ENCODE measurements around the gene SLX4IP.

SLX4IP gene

GRCh38 chr20:10550204-10551118 lies 115.4 kb downstream of the SLX4IP start:
- no peak overlapping the region for H3K4me3 ChIP-seq (ENCODE audit: low read depth, low read length)
- no peaks in the 10 kb centered on the region for H3K27me3 ChIP-seq (ENCODE audit: control insufficient read depth, insufficient read depth, low read length)
- H3K36me3 ChIP-seq (ENCODE audit: control insufficient read depth, insufficient read depth, low read length): no peaks in the 10 kb centered on the region
- no peak overlapping the region for H3K4me2 ChIP-seq (ENCODE audit: low read length)
- no peak overlapping the region for H3K9ac ChIP-seq
- no peak overlapping the region for H2AFZ ChIP-seq
- peaks cover 5% of the 10 kb centered on the region for H3K4me1 ChIP-seq
- H3K27ac ChIP-seq: no peak overlapping the region
- no peak for TF ChIP-seq CTCF (IDR thresholded peaks at IDR 0.05)
- peaks cover 4% of the 10 kb centered on the region for H3K79me2 ChIP-seq
- no peaks in the 10 kb centered on the region for H3K9me3 ChIP-seq (ENCODE audit: control insufficient read depth, low read length)

DNA sequence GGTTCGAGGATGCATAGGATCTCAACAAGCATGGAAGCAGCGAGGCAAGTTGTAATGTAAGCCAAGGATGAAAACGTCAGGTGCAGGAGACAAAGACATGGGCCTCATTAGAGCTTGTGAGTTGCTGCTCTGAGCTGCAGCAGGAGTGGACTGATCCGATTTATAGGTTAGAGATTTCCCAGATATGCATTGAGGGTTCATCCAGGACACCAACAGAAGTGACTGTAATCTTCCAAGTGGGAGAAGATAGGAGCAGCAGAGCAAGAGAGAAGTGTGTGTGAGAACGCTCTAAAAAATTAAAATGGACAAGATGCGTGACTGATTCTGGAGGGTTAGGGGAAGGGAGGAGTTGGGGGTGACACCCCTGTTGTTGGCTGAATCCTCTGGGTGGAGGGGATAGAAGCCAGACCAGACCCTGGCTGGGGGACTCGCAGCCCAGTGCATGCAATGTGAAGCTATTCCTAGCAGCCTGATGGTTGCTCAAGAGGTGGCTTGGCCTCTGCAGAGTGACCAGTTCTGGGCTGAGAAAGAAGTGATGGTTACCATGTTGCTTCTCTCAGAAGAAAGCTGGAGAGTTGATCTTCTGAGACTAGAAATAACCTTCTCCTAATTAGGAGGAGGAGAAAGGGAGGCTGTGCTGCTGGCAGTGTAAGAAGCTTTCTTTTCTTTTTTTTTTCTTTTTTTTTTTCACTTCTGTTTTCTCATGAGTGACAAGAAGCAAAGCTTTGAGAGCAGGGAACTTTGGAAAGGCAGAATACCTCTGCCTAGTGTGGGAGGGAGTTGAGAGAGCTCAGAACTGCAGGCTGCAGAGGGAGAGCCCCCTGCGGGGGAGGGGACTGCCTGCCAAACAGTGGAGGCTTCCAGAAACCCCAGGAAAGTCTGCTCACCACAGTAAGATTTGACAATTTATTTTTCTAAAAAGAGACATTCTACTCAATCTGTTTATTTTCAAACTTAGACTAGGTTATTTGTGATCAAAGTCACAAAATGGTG lies 116.9 kb downstream of the SLX4IP start:
- Histone ChIP-seq H3K79me2 (peaks cover 4% of the 10 kb centered on the region), H2AFZ (no peak overlapping the region), H3K27me3 (ENCODE audit: control insufficient read depth, insufficient read depth, low read length) (no peaks in the 10 kb centered on the region), H3K4me3 (ENCODE audit: low read depth, low read length) (no peak overlapping the region), H3K27ac (no peak overlapping the region), H3K4me2 (ENCODE audit: low read length) (no peak overlapping the region), H3K9ac (no peak overlapping the region), H3K36me3 (ENCODE audit: control insufficient read depth, insufficient read depth, low read length) (no peaks in the 10 kb centered on the region), H3K4me1 (peaks cover 5% of the 10 kb centered on the region), H3K9me3 (ENCODE audit: control insufficient read depth, low read length) (no peaks in the 10 kb centered on the region)
- no peak for TF ChIP-seq CTCF (IDR thresholded peaks at IDR 0.05)

DNA sequence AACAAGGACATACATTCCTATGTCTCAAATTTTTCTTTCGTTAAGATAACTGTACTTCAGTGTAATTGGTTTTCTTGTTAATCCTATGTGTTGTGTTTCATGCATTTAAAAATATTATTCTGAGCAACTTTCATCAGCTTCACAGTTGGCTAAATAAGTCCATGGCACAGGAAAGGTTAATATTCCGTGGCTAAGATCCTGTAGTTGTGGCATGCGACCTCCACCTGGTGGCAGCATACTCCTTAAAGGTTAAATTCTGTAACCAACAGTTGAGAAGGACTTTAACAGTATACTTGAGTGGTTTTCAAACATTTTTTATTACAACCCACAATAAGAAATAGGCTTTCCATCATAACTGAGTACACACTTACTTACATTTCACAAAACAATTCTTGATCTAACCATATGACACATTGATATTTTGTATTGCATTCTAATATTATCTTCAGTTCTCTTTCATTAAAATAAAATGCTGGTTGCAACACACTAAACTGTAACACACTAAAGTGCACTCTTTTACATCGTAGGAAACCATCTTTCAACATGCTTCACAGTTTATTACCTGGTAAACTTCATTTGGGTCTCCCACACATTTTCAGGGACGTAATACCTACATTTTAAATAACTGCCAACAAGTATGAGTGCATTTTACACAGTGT lies 118.3 kb downstream of the SLX4IP start:
- Histone ChIP-seq H3K79me2 (peaks cover 4% of the 10 kb centered on the region), H3K27me3 (ENCODE audit: control insufficient read depth, insufficient read depth, low read length) (no peaks in the 10 kb centered on the region), H2AFZ (no peak overlapping the region), H3K27ac (no peak overlapping the region), H3K9me3 (ENCODE audit: control insufficient read depth, low read length) (no peaks in the 10 kb centered on the region), H3K4me2 (ENCODE audit: low read length) (no peak overlapping the region), H3K4me1 (peaks cover 15% of the 10 kb centered on the region), H3K9ac (no peak overlapping the region), H3K36me3 (ENCODE audit: control insufficient read depth, insufficient read depth, low read length) (no peaks in the 10 kb centered on the region), H3K4me3 (ENCODE audit: low read depth, low read length) (no peak overlapping the region)
- peak; percentile 85 for TF ChIP-seq CTCF (IDR thresholded peaks at IDR 0.05)

DNA sequence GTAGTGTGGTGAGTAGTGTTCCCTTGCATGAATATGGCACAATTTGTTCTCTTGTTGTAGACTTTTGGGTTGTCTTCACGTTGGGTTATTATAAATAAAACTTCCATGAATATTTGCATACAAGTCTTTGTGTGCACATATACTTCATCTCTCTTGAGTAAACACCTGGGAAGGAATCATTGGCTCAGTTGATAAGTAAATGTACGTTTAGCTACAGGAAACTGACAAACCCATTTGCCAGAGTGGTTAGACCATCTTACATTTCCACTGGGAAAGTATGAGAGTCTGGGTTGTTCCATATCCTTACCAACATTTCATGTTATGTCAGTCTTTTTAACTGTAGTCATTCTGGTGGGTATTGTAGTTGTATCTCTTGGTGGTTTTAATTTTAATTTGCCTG lies 119.2 kb downstream of the SLX4IP start:
- H3K79me2 ChIP-seq: peaks cover 4% of the 10 kb centered on the region
- H3K4me3 ChIP-seq (ENCODE audit: low read depth, low read length): no peak overlapping the region
- no peak overlapping the region for H3K4me2 ChIP-seq (ENCODE audit: low read length)
- no peaks in the 10 kb centered on the region for H3K27me3 ChIP-seq (ENCODE audit: control insufficient read depth, insufficient read depth, low read length)
- peaks cover 18% of the 10 kb centered on the region for H3K4me1 ChIP-seq
- TF ChIP-seq CTCF (IDR thresholded peaks at IDR 0.05): no peak
- no peak overlapping the region for H3K27ac ChIP-seq
- no peak overlapping the region for H3K9ac ChIP-seq
- no peaks in the 10 kb centered on the region for H3K36me3 ChIP-seq (ENCODE audit: control insufficient read depth, insufficient read depth, low read length)
- no peaks in the 10 kb centered on the region for H3K9me3 ChIP-seq (ENCODE audit: control insufficient read depth, low read length)
- no peak overlapping the region for H2AFZ ChIP-seq
